HEK293T (cell line): ENCODE results near the gene BEX3.

Source experiments
- CTCF ChIA-PET: fragments of 350-600 bp; formaldehyde crosslinking; extraction: SDS; loops from one replicate; lab custom pipeline; 2021; ENCODE audit warnings: antibody characterized with exemption, inconsistent platforms; lab: Yijun Ruan, JAX
- POLR2A ChIA-PET: fragments of 350-600 bp; formaldehyde crosslinking; extraction: SDS; loops from one replicate; lab custom pipeline; 2020; ENCODE audit warnings: antibody characterized with exemption, inconsistent platforms; lab: Yijun Ruan, JAX
- DNase-seq: peaks from one replicate; pipeline ENCODE4 v3.0.0; 2012; ENCODE audit warnings: mixed read lengths; ENCODE audit errors: extremely low spot score
- ARNT ChIP-seq: fragments of 450-650 bp; IDR thresholded peaks from 2 replicates; pipeline ENCODE4 v1.6.1; 2017; ENCODE audit warnings: mild to moderate bottlenecking
- BHLHE40 ChIP-seq: fragments of 450-650 bp; IDR thresholded peaks from 2 replicates; pipeline ENCODE4 v1.6.1; 2016; ENCODE audit warnings: mild to moderate bottlenecking, moderate library complexity, borderline replicate concordance
- CTBP1 ChIP-seq: fragments of 450-650 bp; IDR thresholded peaks from 2 replicates; pipeline ENCODE4 v1.6.1; 2016; ENCODE audit warnings: borderline replicate concordance
- ELF4 ChIP-seq: fragments of 450-650 bp; IDR thresholded peaks from 2 replicates; pipeline ENCODE4 v1.6.1; 2017; ENCODE audit warnings: antibody characterized with exemption
- FOXA1 ChIP-seq: fragments of 450-650 bp; IDR thresholded peaks from 2 replicates; pipeline ENCODE4 v1.6.1; 2016; ENCODE audit warnings: mild to moderate bottlenecking
- FOXK2 ChIP-seq: fragments of 450-650 bp; IDR thresholded peaks from 2 replicates; pipeline ENCODE4 v1.6.1; 2016; ENCODE audit warnings: mild to moderate bottlenecking
- FOXM1 ChIP-seq: fragments of 450-650 bp; IDR thresholded peaks from 2 replicates; pipeline ENCODE4 v1.6.1; 2017; ENCODE audit warnings: mild to moderate bottlenecking, borderline replicate concordance
- HDGF ChIP-seq: fragments of 450-650 bp; IDR thresholded peaks from 2 replicates; pipeline ENCODE4 v1.6.1; 2017; ENCODE audit warnings: antibody characterized with exemption, borderline replicate concordance
- L3MBTL2 ChIP-seq: fragments of 450-650 bp; conservative IDR thresholded peaks from 2 replicates; pipeline ENCODE4 v1.6.1; 2016; ENCODE audit warnings: mild to moderate bottlenecking
- LEF1 ChIP-seq: fragments of 450-650 bp; IDR thresholded peaks from 2 replicates; pipeline ENCODE4 v1.6.1; 2017; ENCODE audit warnings: mild to moderate bottlenecking, borderline replicate concordance
- NFRKB ChIP-seq: fragments of 450-650 bp; IDR thresholded peaks from 2 replicates; pipeline ENCODE4 v1.6.1; 2016; ENCODE audit warnings: mild to moderate bottlenecking, moderate library complexity
- SP1 ChIP-seq: fragments of 450-650 bp; IDR thresholded peaks from 2 replicates; pipeline ENCODE4 v1.6.1; 2017
- SUZ12 ChIP-seq: fragments of 450-650 bp; IDR thresholded peaks from 2 replicates; pipeline ENCODE4 v1.6.1; 2016; ENCODE audit warnings: mild to moderate bottlenecking
- TARDBP ChIP-seq: fragments of 450-650 bp; IDR thresholded peaks from 2 replicates; pipeline ENCODE4 v1.6.1; 2016
- ZNF384 ChIP-seq: fragments of 450-650 bp; IDR thresholded peaks from 2 replicates; pipeline ENCODE4 v1.6.1; 2016
- TF ChIP-seq, protein P1 (sequence below): fragments of 450-650 bp; IDR thresholded peaks from 2 replicates; pipeline ENCODE4 v1.6.1; 2016

The BEX3 gene

DNA sequence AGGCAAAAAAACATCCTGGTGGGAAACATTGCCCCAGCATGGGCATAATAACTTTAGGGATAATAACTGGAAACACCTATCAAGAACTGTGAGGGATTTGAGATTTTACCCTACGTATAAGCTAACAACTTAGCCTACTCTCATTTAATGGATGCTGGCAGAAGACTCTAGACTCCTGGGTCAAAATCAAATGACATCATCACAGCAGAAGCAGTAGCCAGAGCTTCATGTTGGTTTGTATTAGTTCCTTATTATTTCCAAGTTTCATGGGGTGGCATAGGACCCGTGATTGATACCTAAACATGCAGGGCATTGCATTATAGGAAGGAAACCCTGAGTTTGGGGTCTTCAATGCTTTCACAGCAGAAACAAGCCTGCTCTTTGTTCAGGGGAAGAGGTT is 15.4 kb upstream of the BEX3 start:
- no peak for DNase-seq
- ChIA-PET POLR2A (interaction anchor here (3.0 kb wide), 1 partner anchor 16 kb away, joined by 19 read pairs; the partner anchor contains the start of gene BEX3), CTCF (interaction anchor here (1.8 to 2.0 kb wide), 2 partner anchors 9 to 103 kb away, joined by 6 to 11 read pairs; no protein-coding TSS in a partner anchor)
- TF ChIP-seq BHLHE40 (no peak), ZNF384 (no peak), LEF1 (no peak)

GRCh38 chrX:103361798-103362197 is 14.5 kb upstream of the BEX3 start:
- DNase-seq = no peak
- POLR2A ChIA-PET = interaction anchor here (3.0 kb wide), 1 partner anchor 15 kb away, joined by 19 read pairs; the partner anchor contains the start of gene BEX3
- CTCF ChIA-PET = interaction anchor here (0.6 to 2.0 kb wide), 3 partner anchors 8 to 103 kb away, joined by 3 to 11 read pairs (median 6); no protein-coding TSS in a partner anchor
- no peak for TF ChIP-seq FOXK2

- DNase-seq = no peak
- no peak for TF ChIP-seq ELF4
- no peak for TF ChIP-seq HDGF
- ChIA-PET CTCF (interaction anchor here (2.0 kb wide), 1 partner anchor 102 kb away, joined by 11 read pairs; no protein-coding TSS in a partner anchor), POLR2A (interaction anchor here (3.0 kb wide), 1 partner anchor 14 kb away, joined by 19 read pairs; the partner anchor contains the start of gene BEX3)
Measured at GRCh38 chrX:103362474-103362873, 13.9 kb upstream of the BEX3 start.

- no peak for DNase-seq
- ChIA-PET POLR2A (no interaction called here), CTCF (no interaction called here)
- no peak for TF ChIP-seq FOXA1
- no peak for TF ChIP-seq BHLHE40
- TF ChIP-seq SP1 = no peak
- no peak for TF ChIP-seq FOXK2
- TF ChIP-seq HDGF = no peak
- no peak for TF ChIP-seq NFRKB
- TF ChIP-seq TARDBP = no peak
- TF ChIP-seq FOXM1 = no peak
- TF ChIP-seq L3MBTL2 = no peak
- TF ChIP-seq CTBP1 = no peak
- TF ChIP-seq ELF4 = no peak
- TF ChIP-seq ZNF384 = no peak
Measured at GRCh38 chrX:103363046-103363445, 13.3 kb upstream of the BEX3 start.

GRCh38 chrX:103367502-103367901 is 8.8 kb upstream of the BEX3 start:
- CTCF ChIA-PET = interaction anchor here (0.5 kb wide), 1 partner anchor 8 kb away, joined by 8 read pairs; no protein-coding TSS in a partner anchor
- no peak for DNase-seq
- POLR2A ChIA-PET = interaction anchor here (1.5 to 2.1 kb wide), 2 partner anchors 10 to 11 kb away, joined by 8 to 16 read pairs; partner anchors contain the start of gene TCEAL9
- TF ChIP-seq NFRKB = no peak
- no peak for TF ChIP-seq ARNT
- no peak for TF ChIP-seq ELF4
- TF ChIP-seq FOXK2 = no peak
- TF ChIP-seq, protein P1, sequence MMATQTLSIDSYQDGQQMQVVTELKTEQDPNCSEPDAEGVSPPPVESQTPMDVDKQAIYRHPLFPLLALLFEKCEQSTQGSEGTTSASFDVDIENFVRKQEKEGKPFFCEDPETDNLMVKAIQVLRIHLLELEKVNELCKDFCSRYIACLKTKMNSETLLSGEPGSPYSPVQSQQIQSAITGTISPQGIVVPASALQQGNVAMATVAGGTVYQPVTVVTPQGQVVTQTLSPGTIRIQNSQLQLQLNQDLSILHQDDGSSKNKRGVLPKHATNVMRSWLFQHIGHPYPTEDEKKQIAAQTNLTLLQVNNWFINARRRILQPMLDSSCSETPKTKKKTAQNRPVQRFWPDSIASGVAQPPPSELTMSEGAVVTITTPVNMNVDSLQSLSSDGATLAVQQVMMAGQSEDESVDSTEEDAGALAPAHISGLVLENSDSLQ = no peak
- no peak for TF ChIP-seq BHLHE40
- no peak for TF ChIP-seq SP1

GRCh38 chrX:103369479-103369878 is 6.9 kb upstream of the BEX3 start:
- TF ChIP-seq SUZ12 = no peak
- TF ChIP-seq L3MBTL2 = no peak
- TF ChIP-seq, protein P1 = peak; percentile 54; the same call in 1 of the 2 replicates

DNA sequence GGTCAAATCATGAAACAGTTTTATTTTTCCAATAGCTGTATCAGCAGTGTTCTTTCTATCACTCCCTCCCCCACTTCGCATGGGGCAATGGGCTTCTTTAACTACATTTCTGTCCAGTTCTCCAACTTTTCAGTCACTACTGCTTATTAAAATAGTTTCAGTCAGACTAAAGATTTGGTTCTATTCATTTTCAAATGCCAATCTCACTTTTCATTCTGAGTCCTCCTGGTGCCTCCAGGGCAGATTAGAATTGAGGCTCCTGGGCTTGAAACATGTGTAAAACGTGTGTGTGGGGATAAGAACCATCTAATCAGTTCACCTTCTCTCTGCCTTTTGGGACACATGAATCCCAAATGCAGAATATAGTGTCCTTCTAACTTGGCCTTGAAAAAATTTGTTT is 3.5 kb upstream of the BEX3 start:
- no peak for DNase-seq
- CTCF ChIA-PET = interaction anchor here (0.8 kb wide), 1 partner anchor 22 kb away, joined by 3 read pairs; no protein-coding TSS in a partner anchor
- POLR2A ChIA-PET = interaction anchor here (5.3 kb wide), 1 partner anchor 17 kb away, joined by 37 read pairs; the partner anchor contains the start of gene TCEAL9
- 0 out of 2 replicates have a peak, but pooled peaks have one; percentile 1 for TF ChIP-seq CTBP1
- TF ChIP-seq L3MBTL2 = no peak

More at GRCh38 chrX:103369479-103369878, 6.9 kb upstream of the BEX3 start:
- DNase-seq = no peak
- CTCF ChIA-PET = interaction anchor here (2.1 kb wide), 1 partner anchor 8 kb away, joined by 6 read pairs; no protein-coding TSS in a partner anchor
- POLR2A ChIA-PET = no interaction called here

DNA sequence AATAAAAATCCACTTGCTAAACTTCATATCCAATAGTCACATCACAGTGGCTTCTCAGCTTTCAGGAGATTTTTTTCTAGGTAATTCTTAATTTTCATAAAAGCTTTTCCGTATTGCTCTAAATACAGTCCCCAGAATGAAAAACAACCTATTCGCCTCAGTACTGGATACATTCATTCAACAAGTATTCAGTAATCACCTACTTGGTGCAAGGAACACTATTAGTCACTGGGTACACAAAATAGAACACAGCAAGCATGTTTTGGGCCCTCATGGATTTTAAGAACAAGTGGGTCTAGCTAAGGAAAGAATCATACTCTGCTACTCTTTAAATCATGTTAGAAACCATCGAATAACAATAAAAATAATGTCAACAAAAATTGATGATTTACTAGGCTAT is 2.8 kb upstream of the BEX3 start:
- TF ChIP-seq HDGF (no peak), BHLHE40 (no peak), FOXM1 (no peak), SP1 (no peak), SUZ12 (no peak), L3MBTL2 (no peak), ELF4 (no peak), FOXA1 (no peak), FOXK2 (no peak), LEF1 (no peak), NFRKB (no peak), TARDBP (no peak), ARNT (no peak), CTBP1 (no peak), ZNF384 (no peak)
- TF ChIP-seq, protein P1 = no peak
- ChIA-PET POLR2A (interaction anchor here (5.3 kb wide), 1 partner anchor 18 kb away, joined by 37 read pairs; the partner anchor contains the start of gene TCEAL9), CTCF (no interaction called here)
- DNase-seq = no peak
